Endothelial cell of umbilical vein (primary cell): ENCODE data around the gene SULT1C3. TPM values are rescaled to one million over a fixed set of nuclear protein-coding genes. Genes with fewer than 3 reads are reported as not detected.

Experiments used
- BruUV-seq: library from RNA; stranded (reverse); fragments of 400-500 nt; replicated peaks from 2 replicates; lab custom pipeline; 2021; lab: Mats Ljungman, UMichigan
- CTCF ChIA-PET: fragments of 300-600, 350-600 bp; sonication (Branson Sonifier 250); formaldehyde crosslinking; loops from one replicate; lab custom pipeline; 2021; ENCODE audit warnings: antibody characterized with exemption, inconsistent platforms; lab: Charles Lee
- POLR2A ChIA-PET: fragments of 300-600, 350-600 bp; sonication (Branson Sonifier 250); formaldehyde crosslinking; loops from one replicate; lab custom pipeline; 2021; ENCODE audit warnings: antibody characterized with exemption, inconsistent platforms; lab: Charles Lee
- DNase-seq: peaks from one replicate; pipeline ENCODE4 v3.0.0-alpha.2; 2011; ENCODE audit warnings: low read depth, low spot score
- FAIRE-seq: peaks from 2 replicates; lab custom pipeline; 2011; peaks lifted over from hg19 to GRCh38; lab: Jason Lieb, UNC
- H2AFZ ChIP-seq: 2 replicates; pipeline ENCODE4 v1.6.0; 2012; ENCODE audit warnings: low read depth, low read length, control low read depth, inconsistent platforms
- H3K27ac ChIP-seq: 2 replicates; pipeline ENCODE4 v1.5.1; 2011; ENCODE audit warnings: low read depth, mild to moderate bottlenecking, control low read depth, low read length, moderate library complexity; ENCODE audit not compliant: insufficient read depth
- H3K27me3 ChIP-seq, 2 experiments: 2 replicates each; pipeline versions ENCODE4 v1.6.0 to v1.6.1; 2011; ENCODE audit warnings: low read length in 2 of 2, mixed read lengths in 1 of 2; ENCODE audit not compliant: control insufficient read depth in 2 of 2, insufficient read depth in 2 of 2
- H3K36me3 ChIP-seq, 2 experiments: 2 replicates in 1 of 2; 3 replicates in 1 of 2; pipeline ENCODE4 v1.5.1; 2011; ENCODE audit warnings: low read length in 2 of 2, mild to moderate bottlenecking in 1 of 2, moderate library complexity in 1 of 2; ENCODE audit not compliant: control insufficient read depth in 2 of 2, insufficient read depth in 2 of 2; ENCODE audit errors: extremely low read depth in 1 of 2
- H3K4me1 ChIP-seq: 3 replicates; pipeline ENCODE4 v1.5.1; 2011; ENCODE audit warnings: mild to moderate bottlenecking, low read length; ENCODE audit not compliant: control insufficient read depth, insufficient read depth; ENCODE audit errors: extremely low read depth
- H3K4me2 ChIP-seq: 2 replicates; pipeline ENCODE4 v1.6.1; 2011; ENCODE audit warnings: low read length, control low read depth, mixed read lengths; ENCODE audit not compliant: insufficient read depth
- H3K4me3 ChIP-seq, 3 experiments: fragments of 200-600 bp in 1 of 3; sonication (generic), shearing (Covaris generic) in 1 of 3; replicated peaks in 1 of 3; 2 replicates each; pipeline ENCODE4 v1.5.1; 2011 to 2016; ENCODE audit warnings: control low read depth in 3 of 3, low read length in 3 of 3, mild to moderate bottlenecking in 2 of 3, inconsistent platforms in 1 of 3, low read depth in 1 of 3, moderate library complexity in 1 of 3; ENCODE audit not compliant: insufficient read depth in 1 of 3
- H3K79me2 ChIP-seq: 2 replicates; pipeline ENCODE4 v1.6.0; 2012; ENCODE audit warnings: low read length, inconsistent platforms; ENCODE audit not compliant: control insufficient read depth, insufficient read depth
- H3K9ac ChIP-seq: replicated peaks from 2 replicates; pipeline ENCODE3; 2011; ENCODE audit warnings: low read length, control low read depth; ENCODE audit not compliant: insufficient read depth; ENCODE audit errors: extremely low read depth
- H3K9me1 ChIP-seq: replicated peaks from 3 replicates; pipeline ENCODE4 v1.6.0; 2011; ENCODE audit warnings: mild to moderate bottlenecking, low read length; ENCODE audit not compliant: control insufficient read depth, insufficient read depth; ENCODE audit errors: extremely low read depth
- H3K9me3 ChIP-seq: replicated peaks from 2 replicates; pipeline ENCODE4 v1.5.1; 2012; ENCODE audit warnings: low read length, inconsistent platforms; ENCODE audit not compliant: control insufficient read depth, insufficient read depth
- H4K20me1 ChIP-seq: replicated peaks from 2 replicates; pipeline ENCODE3; 2011; ENCODE audit warnings: mild to moderate bottlenecking, low read length; ENCODE audit not compliant: control insufficient read depth, insufficient read depth; ENCODE audit errors: extremely low read depth
- CTCF ChIP-seq, 2 donors: IDR thresholded peaks; 1 replicate in 1 of 2; 2 replicates in 1 of 2; pipeline ENCODE4 v1.5.1; 2011; ENCODE audit warnings: low read length in 2 of 2, mild to moderate bottlenecking in 2 of 2, moderate library complexity in 2 of 2, control low read depth in 1 of 2, inconsistent platforms in 1 of 2, low read depth in 1 of 2; ENCODE audit not compliant: insufficient read depth in 1 of 2; ENCODE audit errors: extremely low read depth in 1 of 2
- EZH2 ChIP-seq: IDR thresholded peaks from 2 replicates; pipeline ENCODE4 v1.6.1; 2012; ENCODE audit warnings: borderline replicate concordance, low read depth, mild to moderate bottlenecking, moderate library complexity, low read length, inconsistent platforms; ENCODE audit not compliant: severe bottlenecking
- FOS ChIP-seq: IDR thresholded peaks from 2 replicates; pipeline ENCODE4 v1.6.1; 2011; ENCODE audit warnings: mild to moderate bottlenecking, low read length, moderate library complexity, borderline replicate concordance; ENCODE audit not compliant: insufficient read depth
- JUN ChIP-seq: IDR thresholded peaks from 2 replicates; pipeline ENCODE4 v1.6.1; 2011; ENCODE audit warnings: borderline replicate concordance, low read depth; ENCODE audit not compliant: insufficient read length, insufficient read depth
- MYC ChIP-seq: IDR thresholded peaks from one replicate; pipeline ENCODE4 v1.6.1; 2011; ENCODE audit warnings: mild to moderate bottlenecking, low read depth, low read length
- POLR2AphosphoS5 ChIP-seq: IDR thresholded peaks from 2 replicates; pipeline ENCODE4 v1.6.1; 2012; ENCODE audit warnings: low read depth, mild to moderate bottlenecking, control low read depth, low read length, moderate library complexity; ENCODE audit not compliant: insufficient read depth
- dilution Hi-C: fragments of 300-500 bp; cut with MboI; formaldehyde crosslinking; loops from one replicate; pipeline ENCODE4 v1.15.0; 2019; ENCODE audit warnings: low sequenced_read_pairs; ENCODE audit not compliant: extremely low pct_ligation_motif_present
- intact Hi-C: fragments of 100-400 bp; cut with micrococcal nuclease; formaldehyde crosslinking; loops from one replicate; pipeline ENCODE4 v1.10.0; 2022
- polyA plus RNA-seq, 4 experiments: library from polyadenylated mRNA; depleted of rRNA in 3 of 4; stranded (reverse) in 3 of 4; unstranded in 1 of 4; fragments of >200 nt; gene quantifications; 2 replicates each; pipeline versions ENCODE4 v1.2.1 to v1.2.3, GENCODE V29; 2011 to 2012; ENCODE audit warnings: missing spikeins in 1 of 4
- total RNA-seq: library from RNA; stranded (reverse); gene quantifications from 2 replicates; pipeline ENCODE4 v1.2.3, GENCODE V29; 2021
- TF ChIP-seq, protein P1 (sequence below): IDR thresholded peaks from 2 replicates; pipeline ENCODE4 v1.6.1; 2011; ENCODE audit not compliant: insufficient read depth, insufficient read length

The SULT1C3 gene
- total and polyA plus RNA-seq, 2 donors (not counting 3 experiments of a cell fraction or from before 2014, with no cell fraction given), result not detected

DNA sequence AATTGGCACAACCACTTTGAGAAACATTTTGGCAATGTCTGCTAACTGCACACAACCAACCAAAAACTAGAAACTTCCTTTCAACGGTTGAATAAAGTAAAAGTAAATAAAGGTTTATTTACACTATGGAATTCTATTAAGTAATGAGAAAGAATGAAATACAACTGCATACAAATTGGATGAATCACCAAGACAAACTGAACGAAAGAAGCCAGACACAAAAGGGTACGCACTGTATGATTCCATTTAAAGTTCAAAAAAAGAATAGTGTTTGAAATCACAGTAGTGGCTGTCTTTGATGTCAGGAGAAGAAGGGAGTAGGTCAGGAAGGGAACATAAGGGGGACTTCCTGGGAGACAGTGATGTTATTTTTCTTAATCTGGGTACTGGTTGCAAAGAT is 46.5 kb upstream of the SULT1C3 start:
- intact Hi-C loops, result no loop called here
- H3K79me2 ChIP-seq, result no peaks in the 10 kb centered on the region
- no peak for FAIRE-seq

DNA sequence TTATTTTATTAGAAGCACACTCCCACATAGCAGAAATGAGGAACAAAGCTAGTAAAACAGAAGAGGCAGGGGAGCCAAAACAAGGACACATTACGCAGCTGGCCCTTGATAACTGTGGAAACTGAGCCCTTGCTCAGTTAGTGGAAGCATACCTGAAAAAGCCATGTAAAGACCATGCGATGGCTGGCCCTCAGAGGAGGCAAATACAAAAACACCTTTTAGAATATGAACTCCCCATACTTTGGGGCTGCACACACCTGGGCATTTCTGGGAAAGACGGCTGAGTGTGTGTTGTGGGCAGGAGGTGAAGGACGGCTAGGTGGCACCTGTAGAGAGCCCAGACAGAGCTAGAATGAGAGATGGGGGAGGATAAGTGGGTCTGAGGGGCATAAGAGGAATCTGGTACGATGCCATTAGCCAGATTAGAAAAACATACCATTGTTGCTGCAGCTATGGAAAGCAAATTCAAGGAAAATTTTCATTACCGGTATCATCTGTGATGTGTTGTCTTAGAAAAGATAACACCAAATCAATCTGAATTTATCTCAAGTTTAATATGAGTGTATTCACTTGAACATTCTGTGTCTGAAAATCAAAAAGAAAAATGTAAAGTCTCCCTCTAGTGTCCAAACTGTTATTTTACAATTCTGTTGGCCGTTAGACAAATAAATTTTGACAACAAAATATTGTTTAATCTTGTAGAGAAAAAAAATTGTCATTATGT is 45.2 kb upstream of the SULT1C3 start:
- no peaks in the 10 kb centered on the region for H3K9me1 ChIP-seq
- dilution Hi-C loops (no loop called here), intact Hi-C loops (no loop called here)
- no TSS peak for BruUV-seq
- no peak overlapping the region for H2AFZ ChIP-seq
- H3K79me2 ChIP-seq, result no peaks in the 10 kb centered on the region
- no peak overlapping the region for H3K4me2 ChIP-seq
- H3K4me1 ChIP-seq, result no peaks in the 10 kb centered on the region
- H3K4me3 ChIP-seq, result no peak overlapping the region
- no peak overlapping the region for H3K27ac ChIP-seq
- CTCF ChIA-PET, result interaction anchor here (1.0 kb wide), 1 partner anchor 27 kb away, joined by 3 read pairs; no protein-coding TSS in a partner anchor
- H3K36me3 ChIP-seq, result no peaks in the 10 kb centered on the region
- TF ChIP-seq CTCF (IDR thresholded peaks at IDR 0.05; ENCODE audit: extremely low read depth in 1 of 2, insufficient read depth in 1 of 2, low read depth in 1 of 2, low read length in 2 of 2), result peak; percentile 4 to 23
- no peak for TF ChIP-seq POLR2AphosphoS5
- TF ChIP-seq, protein P1, sequence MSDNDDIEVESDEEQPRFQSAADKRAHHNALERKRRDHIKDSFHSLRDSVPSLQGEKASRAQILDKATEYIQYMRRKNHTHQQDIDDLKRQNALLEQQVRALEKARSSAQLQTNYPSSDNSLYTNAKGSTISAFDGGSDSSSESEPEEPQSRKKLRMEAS, result no peak
- H3K9me3 ChIP-seq, result no peaks in the 10 kb centered on the region
- H4K20me1 ChIP-seq, result no peaks in the 10 kb centered on the region
- no peak overlapping the region for H3K9ac ChIP-seq
- POLR2A ChIA-PET, result no interaction called here
- DNase-seq (no peak), FAIRE-seq (peak; percentile 4)
- no peaks in the 10 kb centered on the region for H3K27me3 ChIP-seq

More for the DNA sequence above, 46.5 kb upstream of the SULT1C3 start:
- ChIA-PET POLR2A (no interaction called here), CTCF (no interaction called here)
- no peaks in the 10 kb centered on the region for H3K36me3 ChIP-seq
- H4K20me1 ChIP-seq, result no peaks in the 10 kb centered on the region
- no peaks in the 10 kb centered on the region for H3K4me1 ChIP-seq
- H3K27ac ChIP-seq, result no peak overlapping the region
- H3K9ac ChIP-seq, result no peak overlapping the region
- no peaks in the 10 kb centered on the region for H3K9me1 ChIP-seq
- H2AFZ ChIP-seq, result no peak overlapping the region
- no TSS peak for BruUV-seq
- no peaks in the 10 kb centered on the region for H3K9me3 ChIP-seq
- no peak overlapping the region for H3K4me3 ChIP-seq
- TF ChIP-seq FOS (no peak), EZH2 (no peak), MYC (no peak), POLR2AphosphoS5 (no peak), JUN (no peak)
- dilution Hi-C loops, result no loop called here
- no peak overlapping the region for H3K4me2 ChIP-seq
- DNase-seq, result no peak
- no peaks in the 10 kb centered on the region for H3K27me3 ChIP-seq
